Lung (tissue), 12 donors: ENCODE measurements around the gene SPTBN1. TPM values are rescaled to one million over a fixed set of nuclear protein-coding genes. Genes with fewer than 3 reads are reported as not detected.

ENCODE experiments used
- ATAC-seq: fragments of 200-7000 bp; cut with Tn5 transposase; one replicate; pipeline ENCODE4 v1.9.1; 2020; ENCODE audit warnings: moderate number of reproducible peaks; ENCODE audit not compliant: insufficient read depth, low FRiP score
- DNase-seq, 3 donors: peaks; one replicate each; pipeline ENCODE4 v3.0.0-alpha.2; 2013 to 2017
- H3K27ac ChIP-seq, 2 donors: one replicate each; pipeline ENCODE4 v1.5.1; 2013; ENCODE audit warnings: mild to moderate bottlenecking in 2 of 2, moderate library complexity in 2 of 2, control low read depth in 1 of 2, inconsistent platforms in 1 of 2, low read depth in 1 of 2, low read length in 1 of 2
- H3K27me3 ChIP-seq, 3 donors: one replicate each; pipeline ENCODE4 v1.5.1; 2013; ENCODE audit warnings: low read length in 2 of 3; ENCODE audit not compliant: control insufficient read depth in 3 of 3, insufficient read depth in 3 of 3
- H3K36me3 ChIP-seq, 4 donors: one replicate each; pipeline ENCODE4 v1.5.1; 2013; ENCODE audit warnings: low read length in 4 of 4, mild to moderate bottlenecking in 1 of 4, moderate library complexity in 1 of 4; ENCODE audit not compliant: control insufficient read depth in 4 of 4, insufficient read depth in 4 of 4
- H3K4me1 ChIP-seq, 5 donors: one replicate each; pipeline ENCODE4 v1.5.1; 2013; ENCODE audit warnings: low read length in 5 of 5, mild to moderate bottlenecking in 2 of 5, moderate library complexity in 1 of 5; ENCODE audit not compliant: control insufficient read depth in 5 of 5, insufficient read depth in 5 of 5
- H3K4me3 ChIP-seq: one replicate; pipeline ENCODE4 v1.5.1; 2013; ENCODE audit warnings: mild to moderate bottlenecking, control low read depth, moderate library complexity
- H3K9ac ChIP-seq, 2 donors: one replicate each; pipeline ENCODE4 v1.5.1; 2013; ENCODE audit warnings: low read length in 2 of 2, control low read depth in 1 of 2; ENCODE audit not compliant: insufficient read depth in 1 of 2
- H3K9me3 ChIP-seq, 4 donors: one replicate each; pipeline ENCODE4 v1.5.1; 2013; ENCODE audit warnings: low read length in 3 of 4, mild to moderate bottlenecking in 1 of 4, moderate library complexity in 1 of 4; ENCODE audit not compliant: control insufficient read depth in 4 of 4, insufficient read depth in 3 of 4
- CTCF ChIP-seq: IDR thresholded peaks from 2 replicates; pipeline ENCODE4 v1.5.1; 2012; ENCODE audit warnings: mild to moderate bottlenecking; ENCODE audit errors: control extremely low read depth, extremely low read depth
- WGBS, 2 donors: extraction: QIAGEN DNeasy Blood & Tissue Kit; methylation state at CpG; one replicate each; pipeline ENCODE4 v1.1.7; 2013; 5-methylcytosine and 5-hydroxymethylcytosine counted together
- polyA plus RNA-seq, 2 donors: library from polyadenylated mRNA; stranded (reverse); fragments of 200-250 nt; gene quantifications; one replicate each; pipeline ENCODE4 v1.2.1, GENCODE V29; 2013
- total RNA-seq, 2 donors: library from RNA; depleted of rRNA in 1 of 2; stranded (reverse); fragments of >200 nt in 1 of 2; gene quantifications; one replicate each; pipeline ENCODE4 v1.2.1, GENCODE V29; 2014 to 2021
- donor health status: control.
- donor health status: control.
- donor health status: Bipolar disorder and iron deficiency.
- donor health status: healthy.
- donor health status: DM: yes; HTN: yes; CAD: no.

The SPTBN1 gene
- total and polyA plus RNA-seq, 4 donors, result 89.4 to 715 (median 275) TPM

- H3K27me3 ChIP-seq, result peaks cover 0 to 4% (median 0%) of the 10 kb centered on the region in 3 donors
- H3K9me3 ChIP-seq, result no peaks in the 10 kb centered on the region
- H3K27ac ChIP-seq, result no peak overlapping the region
- no peak overlapping the region for H3K4me3 ChIP-seq
- TF ChIP-seq CTCF, result no peak
- H3K4me1 ChIP-seq, result peaks cover 0 to 14% (median 0%) of the 10 kb centered on the region in 5 donors
- H3K36me3 ChIP-seq, result no peaks in the 10 kb centered on the region
- DNase-seq (no peak), ATAC-seq (no peak)
- H3K9ac ChIP-seq, result no peak overlapping the region
- 91 to 97% methylated on average over 6 of the region's 6 CpGs for WGBS, 2 donors
Observed at GRCh38 chr2:54712516-54712915, 256.4 kb downstream of the SPTBN1 start.

DNA sequence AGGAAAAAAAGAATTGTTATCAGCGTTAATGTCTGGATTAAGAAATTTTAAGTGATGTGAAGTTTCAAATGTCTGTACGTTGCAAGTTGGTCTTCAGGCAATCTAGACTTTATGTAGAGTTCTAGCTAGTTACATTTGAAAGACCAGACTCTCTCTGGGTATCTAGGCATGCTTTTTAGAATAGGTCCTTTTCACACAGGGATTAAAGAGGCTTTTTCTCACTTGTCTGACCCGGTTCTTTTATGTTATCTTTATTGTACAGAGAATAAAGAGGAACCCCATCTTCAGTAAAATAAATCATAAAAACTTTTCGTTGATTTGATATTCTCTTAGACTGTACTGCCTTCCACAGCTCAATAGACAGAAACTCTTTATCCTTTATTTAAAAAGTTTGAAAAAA, 258.9 kb downstream of the SPTBN1 start:
- DNase-seq, result no peak
- WGBS, 2 donors, result 60 to 80% methylated on average over 4 of the region's 4 CpGs
- Histone ChIP-seq H3K27ac (no peak overlapping the region), H3K27me3 (peaks cover 0 to 4% (median 3%) of the 10 kb centered on the region in 3 donors), H3K9me3 (no peaks in the 10 kb centered on the region), H3K4me1 (no peaks in the 10 kb centered on the region), H3K4me3 (no peak overlapping the region), H3K9ac (no peak overlapping the region), H3K36me3 (no peaks in the 10 kb centered on the region)
- no peak for ATAC-seq
- no peak for TF ChIP-seq CTCF

DNA sequence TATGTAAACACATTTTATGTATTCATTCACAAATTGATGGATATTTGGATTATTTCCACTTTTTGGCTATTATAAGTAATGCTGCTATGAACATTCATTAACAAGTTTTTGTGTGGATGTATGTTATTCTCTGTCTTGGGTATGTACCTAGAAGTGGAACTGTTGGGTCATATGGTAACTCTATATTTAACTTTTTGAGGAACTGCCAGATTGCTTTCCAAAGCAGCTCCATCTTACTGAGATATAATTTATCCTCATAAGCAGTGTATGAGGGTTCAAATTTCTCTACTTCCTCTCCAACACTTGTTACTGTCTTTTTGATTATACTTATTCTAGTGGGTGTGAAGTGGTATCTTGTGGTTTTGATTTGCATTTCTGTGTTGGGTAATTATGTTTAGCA, 260.2 kb downstream of the SPTBN1 start:
- DNase-seq (no peak), ATAC-seq (no peak)
- TF ChIP-seq CTCF, result no peak
- no peaks in the 10 kb centered on the region for H3K36me3 ChIP-seq
- peaks cover 0 to 4% (median 4%) of the 10 kb centered on the region in 3 donors for H3K27me3 ChIP-seq
- H3K27ac ChIP-seq, result no peak overlapping the region
- no peaks in the 10 kb centered on the region for H3K4me1 ChIP-seq
- H3K4me3 ChIP-seq, result no peak overlapping the region
- H3K9ac ChIP-seq, result no peak overlapping the region
- no peaks in the 10 kb centered on the region for H3K9me3 ChIP-seq

DNA sequence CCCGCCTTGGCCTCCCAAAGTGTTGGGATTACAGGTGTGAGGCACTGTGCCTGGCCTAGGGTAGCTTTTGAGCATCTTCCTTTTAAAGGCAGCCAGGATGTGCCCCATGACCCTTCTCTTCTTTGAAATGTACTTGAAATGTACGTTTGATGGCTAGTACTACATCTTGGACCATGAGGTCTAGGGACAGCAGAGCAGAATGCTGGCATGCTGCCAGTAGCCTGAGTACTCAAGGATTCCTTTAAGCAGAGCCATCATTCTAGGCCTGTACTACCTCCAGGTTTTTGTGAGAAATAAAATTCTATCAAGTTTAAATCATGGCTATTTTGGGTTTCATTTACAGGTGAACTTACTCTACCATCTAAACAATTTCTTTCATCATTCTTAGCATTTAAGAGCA, 264.4 kb downstream of the SPTBN1 start:
- no peak overlapping the region for H3K27ac ChIP-seq
- WGBS, 2 donors, result 71 to 75% methylated on average over 2 of the region's 2 CpGs
- peaks cover 0 to 20% (median 13%) of the 10 kb centered on the region in 3 donors for H3K27me3 ChIP-seq
- no peaks in the 10 kb centered on the region for H3K36me3 ChIP-seq
- no peak for ATAC-seq
- DNase-seq, result no peak
- TF ChIP-seq CTCF, result no peak
- no peak overlapping the region for H3K9ac ChIP-seq
- H3K9me3 ChIP-seq, result no peaks in the 10 kb centered on the region
- peaks cover 0 to 16% (median 0%) of the 10 kb centered on the region in 5 donors for H3K4me1 ChIP-seq
- H3K4me3 ChIP-seq, result no peak overlapping the region
